ENCODE measurements around the gene MEGF10. TPM values are rescaled to one million over a fixed set of nuclear protein-coding genes. Genes with fewer than 3 reads are reported as not detected.

Gene MEGF10
- total and polyA plus RNA-seq, 2 of the 8 experiments (the other 6 are each of a cell fraction or from before 2014, with no cell fraction given), result 38.2 to 53.1 TPM

- H3K9me3 ChIP-seq (ENCODE audit: insufficient read depth in 2 of 2, low read depth in 1 of 2, low read length in 1 of 2), result no peaks in the 10 kb centered on the region
- no peak overlapping the region for H4K91ac ChIP-seq (replicated peaks; ENCODE audit: insufficient read length, low read length)
- H2BK20ac ChIP-seq (ENCODE audit: low read length), result no peak overlapping the region
- H3K4ac ChIP-seq (replicated peaks; ENCODE audit: insufficient read length, low read depth, low read length), result no peak overlapping the region
- H3K79me2 ChIP-seq (ENCODE audit: control insufficient read depth in 1 of 2, insufficient read depth in 2 of 2, low read length in 2 of 2), result peaks cover 0 to 76% of the 10 kb centered on the region in 2 experiments; a peak in 2 of 4 replicates
- no peaks in the 10 kb centered on the region for H3K36me3 ChIP-seq (ENCODE audit: control insufficient read depth in 2 of 4, insufficient read depth in 4 of 4, low read length in 3 of 4)
- H3K18ac ChIP-seq (ENCODE audit: extremely low read depth, low read length), result no peak overlapping the region
- H3K27ac ChIP-seq (ENCODE audit: low read depth, low read length), result no peak overlapping the region
- no peak overlapping the region for H2AK5ac ChIP-seq (ENCODE audit: low read depth, low read length)
- no peak overlapping the region for H4K8ac ChIP-seq (ENCODE audit: extremely low read depth, insufficient read depth, low read length)
- POLR2A ChIA-PET (ENCODE audit: partially characterized antibody), result no interaction called here
- no peaks in the 10 kb centered on the region for H4K20me1 ChIP-seq (replicated peaks in 1 of 2; ENCODE audit: control insufficient read depth in 1 of 2, insufficient read depth in 2 of 2, low read length in 2 of 2)
- H2BK15ac ChIP-seq (ENCODE audit: low read length), result no peak overlapping the region
- H2AFZ ChIP-seq (ENCODE audit: low read length), result no peak overlapping the region
- H3K23me2 ChIP-seq (ENCODE audit: low read depth, low read length), result no peaks in the 10 kb centered on the region
- CTCF ChIA-PET (ENCODE audit: partially characterized antibody), result interaction anchor here (0.5 to 0.8 kb wide), 3 partner anchors 182 to 1049 kb away, joined by 3 to 5 read pairs (median 3); no protein-coding TSS in a partner anchor
- H3K14ac ChIP-seq (ENCODE audit: insufficient read length), result no peak overlapping the region
- H3K9ac ChIP-seq (replicated peaks in 1 of 4; ENCODE audit: extremely low read depth in 1 of 4, low read depth in 3 of 4, low read length in 3 of 4), result no peak overlapping the region
- FAIRE-seq (peak; percentile 45), DNase-seq (ENCODE audit: low read depth in 1 of 2, low spot score in 2 of 2) (no peak)
- no peaks in the 10 kb centered on the region for H3K79me1 ChIP-seq (ENCODE audit: low read depth, low read length)
- no peak overlapping the region for H2BK12ac ChIP-seq (ENCODE audit: low read depth, low read length)
- no peak overlapping the region for H2BK120ac ChIP-seq (replicated peaks; ENCODE audit: low read depth, low read length)
- 62% methylated on average over 3 of the region's 3 CpGs; no CpG with 5 or more reads in 1 of the 2 experiments for WGBS, 2 experiments (ENCODE audit: extremely low coverage in 1 of 2, insufficient coverage in 1 of 2, insufficient read length in 1 of 2, insufficient replicate concordance in 2 of 2, low coverage in 1 of 2, low lambda C conversion rate in 2 of 2, missing lambda C conversion rate in 1 of 2)
- H2BK5ac ChIP-seq (ENCODE audit: low read depth, low read length), result no peak overlapping the region
- H3K56ac ChIP-seq (replicated peaks; ENCODE audit: insufficient read length, low read depth, low read length), result no peak overlapping the region
- H3K4me2 ChIP-seq (ENCODE audit: insufficient read depth in 1 of 2, low read depth in 2 of 2, low read length in 2 of 2), result no peak overlapping the region
- peaks cover 6 to 19% (median 15%) of the 10 kb centered on the region in 4 experiments for H3K4me1 ChIP-seq (replicated peaks in 1 of 4; ENCODE audit: control insufficient read depth in 3 of 4, insufficient read depth in 4 of 4, low read length in 3 of 4)
- no peak overlapping the region for H3K4me3 ChIP-seq (ENCODE audit: extremely low read depth in 1 of 4, insufficient read depth in 2 of 4, low read depth in 3 of 4, low read length in 4 of 4)
- no peak for TF ChIP-seq JUND (IDR thresholded peaks at IDR 0.05; ENCODE audit: low read length)
- TF ChIP-seq POLR2A (IDR thresholded peaks at IDR 0.05; ENCODE audit: control extremely low read depth in 1 of 2, low read depth in 2 of 2, low read length in 2 of 2), result no peak
- TF ChIP-seq RAD21 (IDR thresholded peaks at IDR 0.05 in 1 of 2, conservative IDR thresholded peaks at IDR 0.05 in 1 of 2; ENCODE audit: low read depth in 2 of 2, low read length in 2 of 2), result no peak
- TF ChIP-seq E2F6 (IDR thresholded peaks at IDR 0.05), result no peak
- no peak for TF ChIP-seq TCF12 (IDR thresholded peaks at IDR 0.05; ENCODE audit: low read depth, low read length)
- H3K27me3 ChIP-seq (replicated peaks in 1 of 4; ENCODE audit: control insufficient read depth in 3 of 4, extremely low read depth in 1 of 4, insufficient read depth in 3 of 4, low read length in 3 of 4), result no peaks in the 10 kb centered on the region
- H4K5ac ChIP-seq (ENCODE audit: insufficient read length, low read depth, low read length), result peak overlapping the region; percentile 39
- no peak overlapping the region for H3K23ac ChIP-seq (ENCODE audit: insufficient read length)
Measured at GRCh38 chr5:127308945-127309344, 18.3 kb downstream of the MEGF10 start.

Measured in H1 (cell line).